GM18858 (cell line): ENCODE results near the gene RACK1.
A peak's percentile ranks its signal among the peaks of the same experiment; 100 is the strongest.

Source experiments
- ATAC-seq: cut with Tn5 transposase; IDR thresholded peaks from one replicate; pipeline ENCODE4 v1.9.1; 2021; ENCODE audit not compliant: unreplicated experiment

RACK1 gene

GRCh38 chr5:181198905-181199519 is 44.7 kb downstream of the RACK1 start:
- ATAC-seq = peak; percentile 70

- no peak for ATAC-seq
Observed at GRCh38 chr5:181198106-181198685, 45.5 kb downstream of the RACK1 start.

- no peak for ATAC-seq
Observed at GRCh38 chr5:181197326-181197951, 46.3 kb downstream of the RACK1 start.

- no peak for ATAC-seq
Observed at GRCh38 chr5:181195249-181195761, 48.4 kb downstream of the RACK1 start.

GRCh38 chr5:181194489-181195248 is 49.0 kb downstream of the RACK1 start:
- ATAC-seq = no peak

GRCh38 chr5:181193656-181194055 is 50.0 kb downstream of the RACK1 start:
- no peak for ATAC-seq

GRCh38 chr5:181192337-181193046 is 51.2 kb downstream of the RACK1 start:
- ATAC-seq = no peak

- ATAC-seq = peak; percentile 33
Observed at GRCh38 chr5:181191526-181192336, 52.0 kb downstream of the RACK1 start.

- ATAC-seq = no peak
Observed at GRCh38 chr5:181190711-181191525, 52.8 kb downstream of the RACK1 start.

- no peak for ATAC-seq
Observed at GRCh38 chr5:181189962-181190710, 53.6 kb downstream of the RACK1 start.

- ATAC-seq = no peak
Observed at GRCh38 chr5:181189363-181189961, 54.2 kb downstream of the RACK1 start.

GRCh38 chr5:181188700-181189362 is 54.9 kb downstream of the RACK1 start:
- ATAC-seq = no peak

GRCh38 chr5:181187500-181188213 is 56.0 kb downstream of the RACK1 start:
- ATAC-seq = no peak

GRCh38 chr5:181186986-181187499 is 56.7 kb downstream of the RACK1 start:
- ATAC-seq = no peak
